GM12878 (cell line): Measurements from ENCODE around the gene TNIP1. TPM values are rescaled to one million over a fixed set of nuclear protein-coding genes. Genes with fewer than 3 reads are reported as not detected.
A peak's percentile ranks its signal among the peaks of the same experiment; 100 is the strongest.

Experiments
- ATAC-seq: fragments of 200-7000 bp; cut with Tn5 transposase; 3 replicates; pipeline ENCODE4 v1.9.1; 2020; ENCODE audit warnings: mild to moderate bottlenecking, moderate library complexity
- BruUV-seq: library from RNA; stranded (reverse); fragments of 400-500 nt; replicated peaks from 2 replicates; lab custom pipeline; 2021; lab: Mats Ljungman, UMichigan
- CTCF ChIA-PET: fragments of 300-600 bp; sonication (Branson Sonifier 250); formaldehyde crosslinking; extraction: SDS; loops from one replicate; lab custom pipeline; 2021; ENCODE audit warnings: inconsistent platforms; lab: Yijun Ruan, JAX
- POLR2A ChIA-PET: fragments of 350-600 bp; formaldehyde crosslinking; extraction: SDS; loops from one replicate; lab custom pipeline; 2021; ENCODE audit warnings: inconsistent platforms; lab: Charles Lee
- RAD21 ChIA-PET: fragments of 300-600 bp; sonication (Branson Sonifier 250); formaldehyde crosslinking; loops from one replicate; lab custom pipeline; 2023; ENCODE audit warnings: antibody characterized with exemption; ENCODE audit not compliant: unreplicated experiment; lab: Charles Lee
- SMC1A ChIA-PET: fragments of 300-600 bp; sonication (Branson Sonifier 250); formaldehyde crosslinking; loops from one replicate; lab custom pipeline; 2023; ENCODE audit not compliant: unreplicated experiment, uncharacterized antibody; lab: Charles Lee
- DNase-seq: peaks from one replicate; pipeline ENCODE4 v3.0.0-alpha.2; 2011; ENCODE audit warnings: low read depth, low spot score
- FAIRE-seq: peaks from 3 replicates; lab custom pipeline; 2011; peaks lifted over from hg19 to GRCh38; lab: Jason Lieb, UNC
- H2AFZ ChIP-seq: 2 replicates; pipeline ENCODE4 v1.6.0; 2011; ENCODE audit warnings: low read depth, low read length, control low read depth; ENCODE audit not compliant: control insufficient read depth
- H3K27ac ChIP-seq: 2 replicates; pipeline ENCODE4 v1.5.1; 2011; ENCODE audit warnings: control low read depth; ENCODE audit not compliant: control insufficient read depth, insufficient read depth
- H3K27me3 ChIP-seq, 2 experiments: replicated peaks in 1 of 2; 2 replicates each; pipeline versions ENCODE4 v1.6.0 to v1.6.1; 2011; ENCODE audit warnings: low read length in 1 of 2; ENCODE audit not compliant: control insufficient read depth in 2 of 2, insufficient read depth in 2 of 2
- H3K36me3 ChIP-seq, 2 experiments: 2 replicates each; pipeline ENCODE4 v1.5.1; 2011; ENCODE audit warnings: low read length in 1 of 2; ENCODE audit not compliant: control insufficient read depth in 2 of 2, insufficient read depth in 2 of 2
- H3K4me1 ChIP-seq: 2 replicates; pipeline ENCODE4 v1.6.1; 2011; ENCODE audit warnings: mild to moderate bottlenecking, low read length, moderate library complexity, mixed read lengths; ENCODE audit not compliant: control insufficient read depth, insufficient read depth
- H3K4me2 ChIP-seq: 2 replicates; pipeline ENCODE4 v1.6.0; 2011; ENCODE audit warnings: control low read depth; ENCODE audit not compliant: control insufficient read depth, insufficient read depth
- H3K4me3 ChIP-seq: fragments of 200-600 bp; sonication (generic); 2 replicates; pipeline ENCODE4 v1.5.1; 2016
- H3K79me2 ChIP-seq: 2 replicates; pipeline ENCODE4 v1.6.0; 2011; ENCODE audit warnings: low read length; ENCODE audit not compliant: control insufficient read depth, insufficient read depth
- H3K9ac ChIP-seq: 2 replicates; pipeline ENCODE4 v1.8.0; 2011; ENCODE audit warnings: low read length, control low read depth, mixed read lengths; ENCODE audit not compliant: control insufficient read depth, insufficient read depth
- H3K9me3 ChIP-seq: replicated peaks from 3 replicates; pipeline ENCODE4 v1.5.1; 2011; ENCODE audit warnings: mild to moderate bottlenecking, low read length; ENCODE audit not compliant: control insufficient read depth, insufficient read depth
- H4K20me1 ChIP-seq: 2 replicates; pipeline ENCODE4 v1.6.0; 2011; ENCODE audit not compliant: control insufficient read depth, insufficient read depth
- EED ChIP-seq: sonication (generic); IDR thresholded peaks from 2 replicates; pipeline ENCODE4 v1.6.1; 2016; ENCODE audit warnings: antibody characterized with exemption, low read depth
- GABPA ChIP-seq: IDR thresholded peaks from 2 replicates; pipeline ENCODE4 v1.6.1; 2014; ENCODE audit warnings: antibody characterized with exemption, low read depth, mild to moderate bottlenecking, inconsistent platforms
- RAD21 ChIP-seq: IDR thresholded peaks from 2 replicates; pipeline ENCODE4 v1.6.1; 2011; ENCODE audit warnings: mild to moderate bottlenecking, low read depth, low read length, moderate library complexity; ENCODE audit not compliant: insufficient read depth
- RUNX3 ChIP-seq: IDR thresholded peaks from 2 replicates; pipeline ENCODE4 v1.6.1; 2012; ENCODE audit warnings: low read length, inconsistent platforms
- SMC3 ChIP-seq: IDR thresholded peaks from 2 replicates; pipeline ENCODE4 v1.6.1; 2011; ENCODE audit warnings: low read length, improper control_type of control experiment, borderline replicate concordance
- SUPT20H ChIP-seq: IDR thresholded peaks from 2 replicates; pipeline ENCODE4 v1.6.1; 2011; ENCODE audit warnings: low read depth, mild to moderate bottlenecking, low read length, moderate library complexity, borderline replicate concordance; ENCODE audit not compliant: control insufficient read depth
- ZNF274 ChIP-seq: IDR thresholded peaks from one replicate; pipeline ENCODE4 v1.8.0; 2011; ENCODE audit not compliant: insufficient read length, insufficient read depth
- WGBS: methylation state at CpG from one replicate; pipeline ENCODE4 v1.1.6; 2016; ENCODE audit warnings: low lambda C conversion rate; ENCODE audit not compliant: insufficient replicate concordance, insufficient coverage; ENCODE audit errors: missing lambda C conversion rate; 5-methylcytosine and 5-hydroxymethylcytosine counted together
- in situ Hi-C: fragments of 300-500 bp; cut with MboI; formaldehyde crosslinking; loops from 9 replicates; pipeline ENCODE4 v1.14.3; 2018; ENCODE audit warnings: mixed read lengths
- intact Hi-C: fragments of 100-400 bp; cut with micrococcal nuclease; formaldehyde crosslinking; loops from one replicate; pipeline ENCODE4 v1.14.2; 2022; ENCODE audit not compliant: unreplicated experiment
- polyA plus RNA-seq, 11 experiments: library from polyadenylated mRNA; depleted of rRNA in 4 of 11; unstranded in 6 of 11; stranded (reverse) in 5 of 11; fragments of >200 nt; fragmentation: Nextera tagmentation in 4 of 11; fragmentation: Illumina TruSeq in 1 of 11; extraction: Ambion mirVana in 4 of 11; extraction: Trizol in 1 of 11; gene quantifications; 1 replicate in 1 of 11; 2 replicates in 10 of 11; pipeline versions ENCODE4 v1.2.1 to v1.2.3, GENCODE V29; 2011 to 2016; ENCODE audit warnings: inconsistent platforms in 2 of 11, missing spikeins in 2 of 11, low read depth in 1 of 11
- total RNA-seq, 4 experiments: library from RNA; depleted of rRNA in 3 of 4; stranded (reverse); fragments of >200 nt in 3 of 4; fragmentation: Illumina TruSeq in 1 of 4; extraction: Trizol in 1 of 4; gene quantifications; 2 replicates each; pipeline versions ENCODE4 v1.2.1 to v1.2.3, GENCODE V29; 2013 to 2021
- TF ChIP-seq, protein P1 (sequence below): fragments of 450-650 bp; IDR thresholded peaks from 2 replicates; pipeline ENCODE4 v1.6.1; 2017; ENCODE audit warnings: mild to moderate bottlenecking
- TF ChIP-seq, protein P2 (sequence below), 3 experiments: IDR thresholded peaks in 2 of 3; conservative IDR thresholded peaks in 1 of 3; 2 replicates each; pipeline ENCODE4 v1.5.1; 2011; ENCODE audit warnings: low read depth in 3 of 3, low read length in 3 of 3, mild to moderate bottlenecking in 3 of 3, control low read depth in 2 of 3, moderate library complexity in 2 of 3, inconsistent platforms in 1 of 3, mixed read lengths in 1 of 3; ENCODE audit not compliant: control insufficient read depth in 2 of 3, insufficient read depth in 1 of 3; ENCODE audit errors: extremely low read depth in 1 of 3

TNIP1 gene
- total and polyA plus RNA-seq, 10 of the 15 experiments (the other 5 are each of a cell fraction or from before 2014, with no cell fraction given): 4.4 to 279 (median 150) TPM

DNA sequence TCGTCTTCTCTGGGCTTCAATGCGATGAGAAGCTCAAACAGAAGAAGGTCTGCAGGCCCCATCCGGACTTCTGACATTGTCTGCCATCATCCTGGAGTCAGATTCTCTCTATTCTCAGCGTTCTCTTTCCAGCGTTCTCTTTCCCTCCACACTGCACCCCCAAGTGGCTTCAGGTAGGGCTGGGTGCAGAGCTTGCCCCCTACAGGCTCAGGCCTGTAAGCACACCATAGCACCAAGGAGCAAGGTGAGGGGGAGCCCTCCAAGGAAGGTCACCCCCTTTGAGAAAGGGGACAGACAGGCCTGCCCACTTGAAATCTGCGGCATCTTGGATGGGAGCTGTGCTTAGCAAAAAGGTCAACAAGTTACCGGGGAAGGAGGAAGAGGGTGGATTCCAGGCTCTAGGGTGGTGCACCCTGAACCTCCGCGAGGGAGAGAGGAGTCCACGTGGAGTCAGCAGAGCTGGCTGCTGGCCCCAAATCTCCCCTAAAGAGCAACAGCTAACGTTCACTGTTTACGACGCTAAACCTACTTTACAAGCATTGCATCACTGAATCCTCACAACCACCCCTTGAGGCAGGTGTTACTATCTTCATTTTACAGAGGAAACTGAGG is 32.9 kb downstream of the TNIP1 start:
- peak; percentile 79 for ATAC-seq
- H3K9ac ChIP-seq: no peak overlapping the region
- FAIRE-seq: peak; percentile 27
- H3K36me3 ChIP-seq: peaks cover 44 to 54% of the 10 kb centered on the region in 2 experiments
- in situ Hi-C loops: no loop called here
- no peaks in the 10 kb centered on the region for H3K9me3 ChIP-seq
- H3K4me2 ChIP-seq: no peak overlapping the region
- 98% methylated on average over 13 of the region's 13 CpGs for WGBS
- no peak for DNase-seq
- no peaks in the 10 kb centered on the region; the same call in 1 of the 2 replicates for H3K4me1 ChIP-seq
- ChIA-PET POLR2A (interaction anchor here (0.6 to 1.1 kb wide), 3 partner anchors 63 to 123 kb away, joined by 3 to 5 read pairs (median 4); no protein-coding TSS in a partner anchor), SMC1A (interaction anchor here (0.6 to 9.9 kb wide), 7 partner anchors 27 to 866 kb away, joined by 3 to 279 read pairs (median 3); no protein-coding TSS in a partner anchor), CTCF (interaction anchor here (0.6 to 15.8 kb wide), 25 partner anchors 9 to 773 kb away, joined by 3 to 691 read pairs (median 3); partner anchors contain the start of gene GM2A), RAD21 (interaction anchor here (1.0 to 7.7 kb wide), 6 partner anchors 20 to 396 kb away, joined by 3 to 178 read pairs (median 8); no protein-coding TSS in a partner anchor)
- intact Hi-C loops: no loop called here
- H3K4me3 ChIP-seq: no peak overlapping the region
- H3K27me3 ChIP-seq: no peaks in the 10 kb centered on the region
- H3K27ac ChIP-seq: no peak overlapping the region
- TF ChIP-seq RUNX3 (no peak), EED (no peak), RAD21 (peak; percentile 43), SMC3 (peak; percentile 39), ZNF274 (no peak), SUPT20H (no peak), GABPA (no peak)
- TF ChIP-seq, protein P1, sequence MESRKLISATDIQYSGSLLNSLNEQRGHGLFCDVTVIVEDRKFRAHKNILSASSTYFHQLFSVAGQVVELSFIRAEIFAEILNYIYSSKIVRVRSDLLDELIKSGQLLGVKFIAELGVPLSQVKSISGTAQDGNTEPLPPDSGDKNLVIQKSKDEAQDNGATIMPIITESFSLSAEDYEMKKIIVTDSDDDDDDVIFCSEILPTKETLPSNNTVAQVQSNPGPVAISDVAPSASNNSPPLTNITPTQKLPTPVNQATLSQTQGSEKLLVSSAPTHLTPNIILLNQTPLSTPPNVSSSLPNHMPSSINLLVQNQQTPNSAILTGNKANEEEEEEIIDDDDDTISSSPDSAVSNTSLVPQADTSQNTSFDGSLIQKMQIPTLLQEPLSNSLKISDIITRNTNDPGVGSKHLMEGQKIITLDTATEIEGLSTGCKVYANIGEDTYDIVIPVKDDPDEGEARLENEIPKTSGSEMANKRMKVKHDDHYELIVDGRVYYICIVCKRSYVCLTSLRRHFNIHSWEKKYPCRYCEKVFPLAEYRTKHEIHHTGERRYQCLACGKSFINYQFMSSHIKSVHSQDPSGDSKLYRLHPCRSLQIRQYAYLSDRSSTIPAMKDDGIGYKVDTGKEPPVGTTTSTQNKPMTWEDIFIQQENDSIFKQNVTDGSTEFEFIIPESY: no peak
- TF ChIP-seq, protein P2, sequence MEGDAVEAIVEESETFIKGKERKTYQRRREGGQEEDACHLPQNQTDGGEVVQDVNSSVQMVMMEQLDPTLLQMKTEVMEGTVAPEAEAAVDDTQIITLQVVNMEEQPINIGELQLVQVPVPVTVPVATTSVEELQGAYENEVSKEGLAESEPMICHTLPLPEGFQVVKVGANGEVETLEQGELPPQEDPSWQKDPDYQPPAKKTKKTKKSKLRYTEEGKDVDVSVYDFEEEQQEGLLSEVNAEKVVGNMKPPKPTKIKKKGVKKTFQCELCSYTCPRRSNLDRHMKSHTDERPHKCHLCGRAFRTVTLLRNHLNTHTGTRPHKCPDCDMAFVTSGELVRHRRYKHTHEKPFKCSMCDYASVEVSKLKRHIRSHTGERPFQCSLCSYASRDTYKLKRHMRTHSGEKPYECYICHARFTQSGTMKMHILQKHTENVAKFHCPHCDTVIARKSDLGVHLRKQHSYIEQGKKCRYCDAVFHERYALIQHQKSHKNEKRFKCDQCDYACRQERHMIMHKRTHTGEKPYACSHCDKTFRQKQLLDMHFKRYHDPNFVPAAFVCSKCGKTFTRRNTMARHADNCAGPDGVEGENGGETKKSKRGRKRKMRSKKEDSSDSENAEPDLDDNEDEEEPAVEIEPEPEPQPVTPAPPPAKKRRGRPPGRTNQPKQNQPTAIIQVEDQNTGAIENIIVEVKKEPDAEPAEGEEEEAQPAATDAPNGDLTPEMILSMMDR (IDR thresholded peaks at IDR 0.05 in 2 of 3, conservative IDR thresholded peaks at IDR 0.05 in 1 of 3; ENCODE audit: control insufficient read depth in 2 of 3, extremely low read depth in 1 of 3, insufficient read depth in 1 of 3, low read depth in 3 of 3, low read length in 3 of 3): peak; percentile 55 to 92 (median 78)
- peaks cover 3% of the 10 kb centered on the region; the same call in 1 of the 2 replicates for H3K79me2 ChIP-seq
- H4K20me1 ChIP-seq: no peaks in the 10 kb centered on the region
- BruUV-seq: no TSS peak
- no peak overlapping the region for H2AFZ ChIP-seq
